ENCODE measurements around the gene MYO5C.

The MYO5C gene

DNA sequence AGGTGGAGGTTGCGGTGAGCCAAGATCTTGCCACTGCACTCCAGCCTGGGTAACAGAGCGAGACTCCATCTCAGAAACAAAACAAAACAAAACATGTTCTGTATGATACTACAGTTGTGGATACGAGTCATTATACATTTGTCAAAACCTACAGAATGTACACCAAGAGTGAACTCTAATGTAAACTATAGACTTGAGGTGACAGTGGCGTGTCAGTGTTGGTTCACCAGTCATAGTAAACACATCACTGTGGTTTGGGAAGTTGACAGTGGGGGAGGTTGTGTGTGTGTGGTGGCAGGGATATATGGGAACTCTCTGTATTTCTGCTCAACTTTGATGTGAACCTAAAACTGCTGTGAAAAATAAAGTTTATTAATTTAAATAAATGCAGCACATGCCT, 71.4 kb downstream of the MYO5C start:
- no peaks in the 10 kb centered on the region for H3K4me1 ChIP-seq (ENCODE audit: control insufficient read depth in 1 of 2, insufficient read depth in 1 of 2, low read depth in 1 of 2, low read length in 1 of 2)
- H3K27ac ChIP-seq: no peak overlapping the region
- no peak for TF ChIP-seq CTCF (IDR thresholded peaks at IDR 0.05)

GRCh38 chr15:52221730-52222129, 73.9 kb downstream of the MYO5C start:
- no peak overlapping the region for H3K27ac ChIP-seq

More for the DNA sequence above, 71.4 kb downstream of the MYO5C start:
- no peaks in the 10 kb centered on the region for H3K36me3 ChIP-seq
- H3K27me3 ChIP-seq: no peaks in the 10 kb centered on the region
- H3K4me3 ChIP-seq (ENCODE audit: low read depth in 1 of 2, low read length in 1 of 2): no peak overlapping the region
- no peaks in the 10 kb centered on the region for H3K9me3 ChIP-seq

GRCh38 chr15:52220937-52221660, 74.5 kb downstream of the MYO5C start:
- no peaks in the 10 kb centered on the region for H3K4me1 ChIP-seq (ENCODE audit: control insufficient read depth in 1 of 2, insufficient read depth in 1 of 2, low read depth in 1 of 2, low read length in 1 of 2)
- no peaks in the 10 kb centered on the region for H3K36me3 ChIP-seq
- H3K27me3 ChIP-seq: no peaks in the 10 kb centered on the region
- no peak for TF ChIP-seq CTCF (IDR thresholded peaks at IDR 0.05)
- H3K9me3 ChIP-seq: no peaks in the 10 kb centered on the region
- H3K4me3 ChIP-seq (ENCODE audit: low read depth in 1 of 2, low read length in 1 of 2): no peak overlapping the region
- H3K27ac ChIP-seq: no peak overlapping the region

More at GRCh38 chr15:52221730-52222129, 73.9 kb downstream of the MYO5C start:
- TF ChIP-seq CTCF (IDR thresholded peaks at IDR 0.05): no peak
- Histone ChIP-seq H3K4me3 (ENCODE audit: low read depth in 1 of 2, low read length in 1 of 2) (no peak overlapping the region), H3K9me3 (no peaks in the 10 kb centered on the region), H3K36me3 (no peaks in the 10 kb centered on the region), H3K4me1 (ENCODE audit: control insufficient read depth in 1 of 2, insufficient read depth in 1 of 2, low read depth in 1 of 2, low read length in 1 of 2) (no peaks in the 10 kb centered on the region), H3K27me3 (no peaks in the 10 kb centered on the region)

DNA sequence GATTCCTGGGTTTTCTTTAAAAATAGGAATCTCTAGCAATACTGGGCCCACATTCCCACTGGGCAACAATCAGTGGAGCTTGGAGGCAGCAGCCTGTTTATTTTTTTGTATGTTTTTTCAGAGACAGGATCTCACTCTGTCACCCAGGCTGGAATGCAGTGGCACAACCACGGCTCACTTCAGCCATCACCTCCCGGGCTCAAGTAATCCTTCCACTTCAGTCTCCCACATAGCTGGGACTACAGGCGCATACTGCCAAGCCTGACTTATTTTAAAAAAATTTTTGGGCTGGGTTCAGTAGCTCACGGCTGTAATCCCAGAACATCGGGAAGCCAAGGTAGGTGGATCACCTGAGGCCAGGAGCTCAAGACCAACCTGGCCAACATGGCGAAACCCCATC, 75.4 kb downstream of the MYO5C start:
- H3K36me3 ChIP-seq: no peaks in the 10 kb centered on the region
- no peak overlapping the region for H3K27ac ChIP-seq
- no peak for TF ChIP-seq CTCF (IDR thresholded peaks at IDR 0.05)
- no peak overlapping the region for H3K4me3 ChIP-seq (ENCODE audit: low read depth in 1 of 2, low read length in 1 of 2)
- H3K9me3 ChIP-seq: no peaks in the 10 kb centered on the region
- no peaks in the 10 kb centered on the region for H3K4me1 ChIP-seq (ENCODE audit: control insufficient read depth in 1 of 2, insufficient read depth in 1 of 2, low read depth in 1 of 2, low read length in 1 of 2)
- no peaks in the 10 kb centered on the region for H3K27me3 ChIP-seq

DNA sequence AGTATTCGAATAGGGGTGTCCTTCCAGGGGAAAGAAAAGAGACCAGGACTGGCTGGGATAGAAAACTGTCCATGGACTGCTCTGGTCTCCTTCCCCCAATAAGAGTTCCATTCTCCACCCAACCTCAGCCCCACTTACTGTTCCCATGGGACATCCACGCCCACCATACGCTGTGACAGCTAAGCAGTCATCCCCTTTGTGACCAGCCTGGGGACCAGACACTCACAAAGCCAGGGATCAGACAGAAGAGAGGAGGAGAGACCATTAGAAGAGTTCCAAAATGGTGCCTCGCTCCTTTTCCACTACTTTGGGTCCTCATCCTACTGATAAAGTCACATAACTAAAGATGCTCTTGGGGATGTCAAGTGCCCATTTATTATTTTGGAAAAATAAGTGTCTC, 76.8 kb downstream of the MYO5C start:
- TF ChIP-seq CTCF (IDR thresholded peaks at IDR 0.05): no peak
- H3K9me3 ChIP-seq: no peaks in the 10 kb centered on the region
- H3K27me3 ChIP-seq: no peaks in the 10 kb centered on the region
- H3K36me3 ChIP-seq: no peaks in the 10 kb centered on the region
- no peaks in the 10 kb centered on the region for H3K4me1 ChIP-seq (ENCODE audit: control insufficient read depth in 1 of 2, insufficient read depth in 1 of 2, low read depth in 1 of 2, low read length in 1 of 2)
- H3K27ac ChIP-seq: no peak overlapping the region
- H3K4me3 ChIP-seq (ENCODE audit: low read depth in 1 of 2, low read length in 1 of 2): no peak overlapping the region
